Activated naive CD4-positive, alpha-beta T cell treated with anti-CD3 and anti-CD28 coated beads, Interleukin-2, amount 10 ng/mL, durations not matched to agents 5 hours and 36 hours (primary cell): Measurements from ENCODE around the gene PTDSS2. TPM values are rescaled to one million over a fixed set of nuclear protein-coding genes. Genes with fewer than 3 reads are reported as not detected.

Source experiments
- total RNA-seq, 2 experiments: library from RNA; stranded (reverse); gene quantifications; one replicate each; pipeline ENCODE4 v1.2.3, GENCODE V29; 2021

Gene PTDSS2
- 10 to 100 TPM; 23.5 to 23.6 TPM for total RNA-seq

DNA sequence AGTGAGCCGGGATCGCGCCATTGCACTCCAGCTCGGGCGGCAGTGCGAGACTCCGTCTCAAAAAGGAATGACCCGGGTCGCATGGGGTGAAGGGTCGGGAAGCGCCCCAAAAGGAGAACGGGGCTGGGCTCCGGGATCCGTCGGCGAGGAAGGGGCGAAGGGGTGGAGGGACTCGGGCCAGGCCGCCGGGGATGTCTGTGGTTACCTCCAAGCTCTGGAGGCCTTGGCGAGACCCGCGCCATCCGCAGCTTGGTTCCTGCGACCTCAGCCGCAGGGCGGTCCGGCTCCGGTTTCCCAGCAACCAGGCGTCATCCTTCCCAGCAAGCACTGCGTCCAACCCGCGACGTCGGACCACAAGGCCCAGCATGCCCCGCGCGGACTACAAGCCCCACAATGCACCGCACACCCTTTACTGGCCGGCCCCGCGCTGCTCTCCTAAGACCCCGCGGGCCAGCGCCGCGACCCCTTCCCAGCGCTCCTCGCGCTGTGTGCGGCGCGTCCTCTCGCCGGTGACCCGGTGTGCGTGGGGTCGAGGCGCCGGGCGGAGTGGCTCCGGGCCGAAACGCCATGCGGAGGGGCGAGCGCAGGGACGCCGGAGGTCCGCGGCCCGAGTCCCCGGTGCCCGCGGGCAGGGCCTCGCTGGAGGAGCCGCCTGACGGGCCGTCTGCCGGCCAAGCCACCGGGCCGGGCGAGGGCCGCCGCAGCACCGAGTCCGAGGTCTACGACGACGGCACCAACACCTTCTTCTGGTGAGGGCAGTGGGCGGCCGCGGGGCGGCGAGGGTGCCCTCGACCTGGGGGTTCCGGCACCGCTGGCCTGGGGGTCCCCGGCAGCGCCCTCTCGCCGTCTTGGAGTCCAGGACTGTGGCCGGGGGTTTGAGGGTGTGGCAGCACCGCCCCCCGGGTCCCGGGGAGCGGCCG lies at the start of gene PTDSS2:
Gene PTDSS2 (plus strand): TSS at position 391 of the 920 bp plus-strand sequence. CDS start 177 bp downstream, at position 568.

DNA sequence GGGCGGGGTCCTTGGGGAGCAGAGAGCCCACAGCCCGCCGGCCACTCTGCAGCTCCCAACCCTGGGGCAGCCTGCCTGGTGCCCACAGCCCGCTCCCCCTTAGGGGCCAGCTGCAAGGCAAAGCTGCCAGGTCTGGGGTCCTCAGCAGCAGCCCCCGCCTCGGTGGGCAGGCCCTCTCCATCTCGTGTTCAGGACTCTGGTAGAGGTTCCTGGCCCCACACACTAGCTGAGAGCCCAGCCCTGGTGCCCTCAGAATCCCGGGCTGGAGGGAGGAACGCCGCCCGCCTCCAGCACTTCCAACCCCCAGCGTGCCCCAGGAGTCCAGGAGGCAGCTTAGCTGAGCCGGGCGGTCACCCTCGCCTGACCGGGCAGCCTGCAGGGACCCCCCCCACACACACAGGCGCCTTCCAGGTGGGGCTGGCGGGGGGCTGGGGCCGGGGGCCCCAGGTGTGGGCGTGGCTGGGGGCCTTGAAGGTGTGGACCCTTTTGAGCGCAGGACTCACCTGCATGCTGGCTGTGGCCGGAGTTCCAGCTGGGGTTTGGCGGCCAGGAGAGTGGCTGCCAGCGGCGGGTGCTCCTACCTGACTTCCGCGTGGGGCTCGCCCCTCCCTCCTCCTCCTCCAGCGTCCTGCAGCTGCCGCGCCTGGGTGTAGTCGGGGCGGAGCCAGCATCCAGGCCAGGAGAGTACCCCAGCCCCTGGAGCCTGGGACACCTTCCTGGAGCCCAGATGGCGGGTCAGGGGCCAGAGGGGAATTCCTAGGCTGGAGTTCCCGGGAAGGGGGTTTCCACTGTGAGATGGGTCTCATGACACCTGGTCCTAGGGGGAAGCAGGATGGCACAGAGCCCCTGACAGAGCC lies 8.4 kb upstream of the PTDSS2 start, which contains the start of gene ANO9:
Gene ANO9 (minus strand): TSS at position 594 of the 857 bp plus-strand sequence. CDS start 85 bp downstream, at position 509.

DNA sequence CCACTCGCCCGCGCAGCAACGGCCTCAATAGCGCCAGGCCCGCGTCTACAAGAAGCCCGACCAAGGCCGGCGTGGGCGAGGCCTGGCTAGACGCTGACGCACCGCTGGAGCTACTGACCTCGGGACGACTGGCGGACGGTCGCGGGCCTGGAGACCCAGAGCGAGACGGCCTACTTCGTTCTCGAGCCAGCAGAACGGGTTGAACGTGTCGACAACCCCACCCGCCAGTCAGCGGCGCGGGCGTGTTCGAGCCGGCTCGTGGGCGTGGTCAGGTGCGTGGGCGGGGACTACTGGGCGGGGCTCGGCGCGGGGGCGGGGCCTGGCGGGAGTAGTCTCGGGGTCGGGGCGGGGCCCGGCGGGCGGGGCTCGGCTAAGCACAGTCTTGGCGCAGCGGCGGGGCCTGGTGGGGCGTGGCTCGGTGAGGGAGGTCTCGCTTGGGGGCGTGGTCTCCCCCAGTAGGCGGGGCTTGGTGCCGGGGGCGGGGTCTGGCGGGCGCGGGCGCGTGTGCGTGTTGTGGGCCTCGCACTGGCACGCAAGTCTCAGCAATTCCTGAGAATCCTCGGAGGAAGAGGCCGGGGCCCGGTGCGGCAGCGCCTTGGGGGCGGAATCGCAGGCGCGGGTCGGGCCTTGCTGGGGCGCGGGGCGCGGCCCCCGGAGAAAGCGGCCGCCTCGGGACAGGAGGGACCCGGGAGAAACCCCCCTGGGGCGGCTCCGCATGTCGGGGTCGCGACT lies 57.1 kb downstream of the PTDSS2 start, which contains the start of gene RNH1:
Gene RNH1 (minus strand): TSS at position 248 of the 732 bp plus-strand sequence. CDS start 5,080 bp downstream, outside the sequence.

GRCh38 chr11:535519-536454 lies 85.7 kb downstream of the PTDSS2 start, which contains the start of gene HRAS:
Gene HRAS (minus strand): TSS chr11:535576.

GRCh38 chr11:536841-537621 lies 87.0 kb downstream of the PTDSS2 start, which contains the start of gene LRRC56:
Gene LRRC56 (plus strand): TSS chr11:537527. CDS start chr11:540685, 3,158 bp downstream.

Other genes with a start within 250 kb of the PTDSS2 start
- gene BET1L, start 242.9 kb upstream of the PTDSS2 start, total RNA-seq, result 10 to 100 TPM; 42.3 to 43.5 TPM
- 10 to 100 TPM; 91.2 to 91.3 TPM for gene RIC8A, start 242.6 kb upstream of the PTDSS2 start, total RNA-seq
- gene SIRT3, start 213.9 kb upstream of the PTDSS2 start, total RNA-seq, result 10 to 100 TPM; 13.7 to 14.6 TPM
- 100 to 1,000 TPM; 128 to 131 TPM for gene PSMD13, start 213.3 kb upstream of the PTDSS2 start, total RNA-seq
- 10 to 100 TPM; 21.3 to 21.4 TPM for gene NLRP6, start 171.9 kb upstream of the PTDSS2 start, total RNA-seq
- gene PGGHG, start 161.2 kb upstream of the PTDSS2 start, total RNA-seq, result 100 to 1,000 TPM; 343 to 358 TPM
- not detected for gene IFITM5, start 150.8 kb upstream of the PTDSS2 start, total RNA-seq
- 1,000 to 10,000 TPM; 1,405 to 1,458 TPM for gene IFITM2, start 142.5 kb upstream of the PTDSS2 start, total RNA-seq
- gene IFITM1, start 136.2 kb upstream of the PTDSS2 start, total RNA-seq, result 1,000 to 10,000 TPM in 1 of 2 experiments, 100 to 1,000 TPM in 1; 981 to 1,005 TPM
- gene IFITM3, start 129.4 kb upstream of the PTDSS2 start, total RNA-seq, result 10 to 100 TPM; 54.2 to 62.1 TPM
- gene B4GALNT4, start 80.8 kb upstream of the PTDSS2 start, total RNA-seq, result 1 to 10 TPM; 2.2 to 2.5 TPM
- gene PKP3, start 56.1 kb upstream of the PTDSS2 start, total RNA-seq, result not detected
- 100 to 1,000 TPM; 257 to 267 TPM for gene SIGIRR, start 35.3 kb upstream of the PTDSS2 start, total RNA-seq
- gene ANO9, start 8.3 kb upstream of the PTDSS2 start, total RNA-seq, result 100 to 1,000 TPM in 1 of 2 experiments, 10 to 100 TPM in 1; 93.3 to 107 TPM
- gene RNH1, start 57.0 kb downstream of the PTDSS2 start, total RNA-seq, result 10 to 100 TPM; 83.0 to 84.3 TPM
- 10 to 100 TPM; 41.8 to 43.6 TPM for gene HRAS, start 85.3 kb downstream of the PTDSS2 start, total RNA-seq
- 1 to 10 TPM; 2.7 to 2.8 TPM for gene LRRC56, start 87.2 kb downstream of the PTDSS2 start, total RNA-seq
- gene LMNTD2, start 110.5 kb downstream of the PTDSS2 start, total RNA-seq, result 1 to 10 TPM; 4.5 to 5.8 TPM
- 10 to 100 TPM; 32.9 to 36.1 TPM for gene RASSF7, start 110.7 kb downstream of the PTDSS2 start, total RNA-seq
- gene PHRF1, start 126.2 kb downstream of the PTDSS2 start, total RNA-seq, result 10 to 100 TPM; 39.0 to 39.9 TPM
- gene IRF7, start 165.7 kb downstream of the PTDSS2 start, total RNA-seq, result 10 to 100 TPM; 70.2 to 71.2 TPM
- not detected for gene CDHR5, start 174.7 kb downstream of the PTDSS2 start, total RNA-seq
- gene SCT, start 176.9 kb downstream of the PTDSS2 start, total RNA-seq, result not detected
- under 1 TPM; 0.26 to 0.45 TPM for gene DRD4, start 187.0 kb downstream of the PTDSS2 start, total RNA-seq
- gene DEAF1, start 244.9 kb downstream of the PTDSS2 start, total RNA-seq, result 10 to 100 TPM; 54.2 to 59.1 TPM
- 10 to 100 TPM; 28.4 to 28.9 TPM for gene TMEM80, start 245.5 kb downstream of the PTDSS2 start, total RNA-seq